ENCODE data around the gene POLR1A.

- TF ChIP-seq, protein P1, sequence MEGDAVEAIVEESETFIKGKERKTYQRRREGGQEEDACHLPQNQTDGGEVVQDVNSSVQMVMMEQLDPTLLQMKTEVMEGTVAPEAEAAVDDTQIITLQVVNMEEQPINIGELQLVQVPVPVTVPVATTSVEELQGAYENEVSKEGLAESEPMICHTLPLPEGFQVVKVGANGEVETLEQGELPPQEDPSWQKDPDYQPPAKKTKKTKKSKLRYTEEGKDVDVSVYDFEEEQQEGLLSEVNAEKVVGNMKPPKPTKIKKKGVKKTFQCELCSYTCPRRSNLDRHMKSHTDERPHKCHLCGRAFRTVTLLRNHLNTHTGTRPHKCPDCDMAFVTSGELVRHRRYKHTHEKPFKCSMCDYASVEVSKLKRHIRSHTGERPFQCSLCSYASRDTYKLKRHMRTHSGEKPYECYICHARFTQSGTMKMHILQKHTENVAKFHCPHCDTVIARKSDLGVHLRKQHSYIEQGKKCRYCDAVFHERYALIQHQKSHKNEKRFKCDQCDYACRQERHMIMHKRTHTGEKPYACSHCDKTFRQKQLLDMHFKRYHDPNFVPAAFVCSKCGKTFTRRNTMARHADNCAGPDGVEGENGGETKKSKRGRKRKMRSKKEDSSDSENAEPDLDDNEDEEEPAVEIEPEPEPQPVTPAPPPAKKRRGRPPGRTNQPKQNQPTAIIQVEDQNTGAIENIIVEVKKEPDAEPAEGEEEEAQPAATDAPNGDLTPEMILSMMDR (tag by site-specific recombination; IDR thresholded peaks at IDR 0.05), result no peak
- TF ChIP-seq, protein P2, sequence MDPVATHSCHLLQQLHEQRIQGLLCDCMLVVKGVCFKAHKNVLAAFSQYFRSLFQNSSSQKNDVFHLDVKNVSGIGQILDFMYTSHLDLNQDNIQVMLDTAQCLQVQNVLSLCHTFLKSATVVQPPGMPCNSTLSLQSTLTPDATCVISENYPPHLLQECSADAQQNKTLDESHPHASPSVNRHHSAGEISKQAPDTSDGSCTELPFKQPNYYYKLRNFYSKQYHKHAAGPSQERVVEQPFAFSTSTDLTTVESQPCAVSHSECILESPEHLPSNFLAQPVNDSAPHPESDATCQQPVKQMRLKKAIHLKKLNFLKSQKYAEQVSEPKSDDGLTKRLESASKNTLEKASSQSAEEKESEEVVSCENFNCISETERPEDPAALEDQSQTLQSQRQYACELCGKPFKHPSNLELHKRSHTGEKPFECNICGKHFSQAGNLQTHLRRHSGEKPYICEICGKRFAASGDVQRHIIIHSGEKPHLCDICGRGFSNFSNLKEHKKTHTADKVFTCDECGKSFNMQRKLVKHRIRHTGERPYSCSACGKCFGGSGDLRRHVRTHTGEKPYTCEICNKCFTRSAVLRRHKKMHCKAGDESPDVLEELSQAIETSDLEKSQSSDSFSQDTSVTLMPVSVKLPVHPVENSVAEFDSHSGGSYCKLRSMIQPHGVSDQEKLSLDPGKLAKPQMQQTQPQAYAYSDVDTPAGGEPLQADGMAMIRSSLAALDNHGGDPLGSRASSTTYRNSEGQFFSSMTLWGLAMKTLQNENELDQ (tag by site-specific recombination; IDR thresholded peaks at IDR 0.05; ENCODE audit: low read depth), result no peak
- no peak for TF ChIP-seq HOXD13 (CRISPR knock-in tag; IDR thresholded peaks at IDR 0.05; ENCODE audit: borderline replicate concordance)
- TF ChIP-seq REST (tag by site-specific recombination; IDR thresholded peaks at IDR 0.05), result no peak
- no peak for TF ChIP-seq ZFP3 (tag by site-specific recombination; IDR thresholded peaks at IDR 0.05; ENCODE audit: low read depth)
Observed at GRCh38 chr2:86075886-86076285, 29.8 kb downstream of the POLR1A start.
